ENCODE results near the gene EFCC1. TPM values are rescaled to one million over a fixed set of nuclear protein-coding genes. Genes with fewer than 3 reads are reported as not detected.
A peak's percentile ranks its signal among the peaks of the same experiment; 100 is the strongest.

Gene EFCC1
- total RNA-seq, 1 donor from 2014 or later: 1.8 TPM

DNA sequence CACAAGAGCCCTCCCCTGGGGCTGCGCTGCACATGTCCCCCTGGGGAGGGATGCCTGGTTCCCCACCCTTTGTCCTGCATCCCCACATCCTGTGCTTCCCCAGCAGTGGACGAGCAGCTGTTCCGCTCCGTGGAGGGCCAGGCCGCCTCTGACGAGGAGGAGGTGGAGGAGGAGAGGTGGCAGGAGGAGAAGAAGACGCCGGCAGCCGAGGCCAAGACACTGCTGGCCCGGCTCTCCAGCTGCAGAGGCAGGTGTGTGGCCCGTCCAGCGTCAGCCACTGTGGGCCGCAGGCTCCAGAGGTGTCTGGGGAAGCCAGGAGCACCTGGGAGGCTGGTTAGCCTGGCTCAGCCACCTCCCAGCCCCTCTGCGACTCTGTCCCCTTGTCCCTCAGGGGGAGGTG is 31.6 kb downstream of the EFCC1 start:
- no peak for DNase-seq (ENCODE audit: low spot score)

DNA sequence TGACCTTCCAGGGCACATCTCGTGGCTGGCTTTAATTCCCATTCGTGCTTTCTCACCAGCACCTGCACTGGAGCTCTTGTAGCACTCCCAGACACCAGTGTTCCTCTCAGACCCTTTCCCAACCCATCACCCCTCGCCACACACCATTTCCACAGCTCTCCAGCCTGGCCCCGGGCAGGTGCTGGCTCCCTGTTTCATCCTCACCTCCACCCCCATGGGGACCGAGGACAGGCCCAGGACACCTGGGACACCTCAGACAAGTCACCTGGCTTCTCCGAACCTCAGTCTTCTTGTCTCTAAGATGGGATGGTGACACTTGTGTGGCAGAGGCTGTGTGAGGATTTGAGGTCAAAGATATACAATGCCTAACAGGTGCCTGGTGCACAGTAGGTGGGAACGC is 32.0 kb downstream of the EFCC1 start:
- no peak for DNase-seq (ENCODE audit: low spot score)

DNA sequence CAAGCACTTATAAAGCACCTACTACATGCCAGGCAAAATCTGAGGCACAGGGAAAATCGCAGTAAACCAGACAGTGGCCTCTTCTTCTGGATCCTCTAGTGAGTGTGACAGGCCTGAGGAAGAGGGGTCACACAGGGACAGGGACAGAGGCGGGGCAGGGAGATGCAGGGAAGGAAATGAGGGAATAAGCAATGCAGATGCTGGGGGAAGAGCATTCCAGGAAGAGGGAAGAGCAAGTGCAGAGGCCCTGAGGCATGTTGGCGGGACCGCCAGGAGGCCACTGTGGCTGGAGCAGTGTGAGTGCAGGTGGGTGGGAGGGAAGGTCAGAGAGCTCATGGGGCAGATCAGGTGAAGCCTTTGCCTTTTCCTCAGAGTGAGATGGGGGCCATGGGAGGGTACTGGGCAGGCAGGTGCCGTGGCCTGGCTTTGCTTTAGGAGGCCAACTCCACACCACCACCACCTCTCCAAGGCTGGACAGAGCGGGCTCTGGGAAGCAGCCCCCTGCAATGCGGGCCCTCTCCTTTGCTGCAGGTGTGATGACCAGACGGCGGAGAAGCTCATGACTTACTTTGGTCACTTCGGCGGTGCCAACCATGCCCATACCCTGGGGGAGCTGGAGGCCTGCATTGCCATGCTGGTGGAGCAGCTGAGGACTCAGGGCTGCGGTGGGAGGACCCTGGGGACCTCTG is 32.7 kb downstream of the EFCC1 start:
- DNase-seq (ENCODE audit: low spot score): peak; percentile 74

DNA sequence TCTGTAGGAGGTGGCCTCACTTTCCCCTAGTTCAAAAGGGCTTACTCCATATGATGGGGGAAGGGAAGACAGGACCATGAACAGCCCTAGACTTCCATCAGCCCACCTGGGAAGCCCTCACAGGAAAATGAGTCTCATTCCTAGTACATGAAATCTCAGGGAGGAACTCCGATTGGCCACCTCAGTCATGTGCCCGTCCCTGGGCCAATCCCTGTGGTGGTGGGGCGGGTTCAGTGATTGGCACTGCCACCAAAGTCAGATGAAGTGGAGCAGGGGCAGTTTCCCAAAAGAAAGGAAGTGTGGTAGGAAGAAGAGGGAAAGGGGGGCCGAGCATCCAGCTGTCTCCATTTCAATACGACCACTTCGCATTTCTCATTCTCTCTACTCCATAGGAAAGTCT is 33.5 kb downstream of the EFCC1 start:
- DNase-seq (ENCODE audit: low spot score): no peak

DNA sequence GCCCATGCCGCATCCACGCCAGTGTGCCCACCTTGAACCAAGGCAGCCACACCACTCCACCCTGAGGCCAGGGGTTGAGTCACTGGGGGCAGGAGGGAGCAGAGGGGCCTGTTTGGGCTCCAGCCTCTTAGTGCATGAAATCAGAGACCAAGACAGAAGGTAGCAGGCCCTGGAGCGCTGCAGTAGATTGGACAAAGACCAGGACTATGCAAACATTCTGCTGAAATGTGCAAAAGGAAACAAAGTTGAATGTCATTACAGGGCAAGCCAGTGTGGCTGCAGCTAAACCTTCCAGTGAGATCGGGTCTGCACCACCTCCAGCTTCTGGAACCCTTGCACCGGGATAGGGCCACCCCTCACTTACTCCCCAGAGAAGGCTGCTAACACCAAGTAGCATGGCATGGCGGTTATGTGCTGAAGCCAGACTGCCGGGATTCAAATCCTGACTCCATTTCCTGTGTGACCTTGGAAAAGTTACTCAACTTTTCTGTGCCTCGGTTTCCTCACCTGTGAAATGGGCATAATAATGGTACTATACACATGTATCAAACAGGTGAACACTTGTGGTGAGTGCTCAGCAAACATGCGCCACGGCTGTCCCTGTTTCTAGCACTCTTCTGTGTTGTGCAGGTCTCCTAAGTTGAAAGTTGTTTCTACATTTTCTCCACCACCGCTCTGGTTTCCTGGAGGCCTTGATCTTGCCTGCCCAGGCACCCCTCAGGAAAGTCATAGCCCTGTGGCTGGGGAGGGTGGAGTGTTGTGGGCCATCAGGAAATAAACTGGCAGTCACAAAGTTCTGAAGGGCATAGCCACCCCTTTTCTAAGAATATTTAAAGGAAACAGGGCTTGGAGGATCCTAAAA is 34.5 kb downstream of the EFCC1 start:
- no peak for DNase-seq (ENCODE audit: low spot score)

DNA sequence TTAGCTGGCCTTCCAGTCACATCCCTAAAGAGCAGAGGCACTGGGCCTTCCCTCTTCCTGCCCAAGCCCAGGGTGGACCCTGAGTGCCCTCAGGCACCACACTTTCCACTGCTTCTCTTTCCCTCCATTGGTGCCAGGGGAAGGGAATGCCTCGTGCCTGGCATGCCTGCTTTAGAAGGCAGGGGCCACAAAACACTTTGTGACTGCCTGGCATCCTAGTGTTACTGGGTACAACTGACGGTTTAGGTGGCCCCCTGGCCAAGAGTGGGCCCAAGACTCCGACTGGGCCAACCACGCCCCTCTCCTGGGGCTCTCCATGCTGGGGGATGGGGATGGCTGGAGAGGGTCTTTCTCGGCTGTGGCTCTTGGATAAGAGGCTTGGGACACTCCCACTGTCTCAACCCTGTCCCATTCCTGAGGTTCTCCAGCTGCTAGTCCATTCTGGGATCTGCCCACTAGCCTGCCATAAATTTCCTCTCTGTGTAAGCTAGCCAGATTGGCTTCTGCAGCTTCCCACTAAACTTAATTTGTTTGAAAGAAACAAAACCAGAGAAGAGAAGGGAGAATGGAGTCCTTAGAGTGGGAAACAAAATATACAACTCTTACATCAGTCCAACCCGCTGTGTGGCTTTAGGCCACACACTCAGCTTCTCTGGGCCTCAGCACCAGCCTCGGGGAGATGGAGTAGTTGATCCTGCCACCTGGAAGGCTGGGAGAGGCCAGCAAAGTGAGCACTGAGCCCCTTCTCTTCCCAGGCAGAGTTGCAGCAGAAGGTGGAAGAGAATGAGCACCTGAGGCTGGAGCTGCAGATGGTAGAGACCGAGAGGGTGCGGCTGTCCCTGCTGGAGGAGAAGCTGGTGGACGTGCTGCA is 35.4 kb downstream of the EFCC1 start:
- DNase-seq (ENCODE audit: low spot score): no peak

DNA sequence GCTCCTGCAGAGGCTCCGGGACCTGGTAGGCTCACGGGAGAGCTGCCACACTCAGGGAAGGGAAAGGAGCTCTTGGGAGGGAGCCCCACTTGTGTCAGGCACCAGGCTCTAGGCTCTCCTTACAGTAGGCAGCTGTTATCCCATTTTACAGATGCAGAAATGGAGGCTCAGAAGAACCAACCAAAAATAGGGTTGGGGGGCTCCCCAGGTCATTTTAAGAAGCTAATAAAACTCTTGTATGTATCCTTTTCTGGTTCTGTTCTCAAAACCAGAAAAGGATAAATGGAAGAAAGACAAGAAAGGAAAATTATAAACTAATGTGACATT is 36.0 kb downstream of the EFCC1 start:
- DNase-seq (ENCODE audit: low spot score): no peak

DNA sequence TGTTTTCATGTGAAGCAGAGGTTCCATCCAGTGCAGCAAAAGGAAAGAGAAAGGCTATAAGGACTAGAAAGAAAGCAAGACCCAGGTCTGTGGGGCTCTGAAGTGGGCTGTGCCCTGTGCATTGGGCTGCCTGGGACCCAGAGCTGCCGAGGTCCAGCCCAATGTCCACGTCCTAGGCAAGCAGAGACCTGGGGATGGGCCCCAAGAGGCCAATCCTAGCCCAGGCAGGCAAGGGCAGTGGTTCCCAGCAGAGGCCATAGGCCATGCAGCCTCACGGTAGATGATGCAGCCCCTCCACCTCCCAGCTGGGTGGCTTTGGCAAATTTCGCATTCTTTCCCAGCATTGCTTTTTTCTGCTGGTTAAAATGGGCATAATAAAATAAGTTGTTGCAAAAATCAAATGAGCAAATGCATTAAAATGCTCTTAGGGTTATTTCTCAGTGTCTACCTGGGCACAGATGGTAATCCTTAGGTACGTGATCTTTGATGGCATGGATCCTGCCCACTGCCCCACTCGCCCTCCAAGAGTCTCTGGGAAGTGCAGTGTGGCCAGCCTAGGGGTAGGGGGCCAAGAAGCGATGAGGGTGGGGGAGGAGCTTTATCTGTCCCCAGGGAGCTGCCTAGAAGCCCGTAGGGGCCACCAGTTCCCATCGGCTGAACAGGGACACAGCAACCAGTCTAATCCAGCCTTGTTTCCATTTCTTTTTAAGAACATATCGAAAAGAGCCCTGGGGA is 37.2 kb downstream of the EFCC1 start:
- no peak for DNase-seq (ENCODE audit: low spot score)

DNA sequence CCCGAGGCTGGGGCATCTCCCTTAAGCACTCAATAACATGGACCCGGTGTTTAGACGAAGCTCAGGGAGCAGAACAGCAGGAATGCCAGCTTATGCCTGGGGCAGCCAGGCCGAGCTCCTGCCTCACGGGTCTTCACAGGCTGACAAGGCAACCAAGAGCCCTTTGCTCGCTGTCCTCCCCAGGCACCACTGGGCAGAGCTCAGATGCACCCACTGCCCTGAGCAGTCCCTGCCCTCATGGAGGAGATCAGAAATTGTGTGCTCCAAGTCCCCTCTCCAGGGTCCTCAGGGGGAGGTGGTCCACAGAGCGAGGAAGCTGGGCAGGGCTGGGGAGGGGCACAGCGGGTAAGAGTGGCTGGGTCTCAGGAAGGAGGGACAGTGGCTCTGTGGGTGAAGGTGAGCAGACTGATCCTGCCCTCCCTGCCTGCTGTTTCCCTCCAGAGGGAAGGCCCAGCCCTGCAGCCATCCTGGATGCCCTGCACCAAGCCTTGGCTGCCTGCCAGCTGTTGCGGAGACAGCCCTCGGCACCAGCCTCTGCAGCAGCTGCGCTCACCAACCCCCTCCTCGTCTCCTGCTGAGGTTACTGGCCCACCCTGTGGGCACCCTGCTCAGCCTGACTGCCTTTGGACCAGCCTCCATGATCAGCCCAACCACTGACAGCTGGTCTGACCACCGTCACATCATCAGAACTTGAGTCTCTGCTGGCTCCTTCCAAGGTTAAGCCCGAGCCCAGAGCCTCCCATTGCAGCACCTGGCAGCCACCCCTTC is 38.4 kb downstream of the EFCC1 start:
- no peak for DNase-seq (ENCODE audit: low spot score)

DNA sequence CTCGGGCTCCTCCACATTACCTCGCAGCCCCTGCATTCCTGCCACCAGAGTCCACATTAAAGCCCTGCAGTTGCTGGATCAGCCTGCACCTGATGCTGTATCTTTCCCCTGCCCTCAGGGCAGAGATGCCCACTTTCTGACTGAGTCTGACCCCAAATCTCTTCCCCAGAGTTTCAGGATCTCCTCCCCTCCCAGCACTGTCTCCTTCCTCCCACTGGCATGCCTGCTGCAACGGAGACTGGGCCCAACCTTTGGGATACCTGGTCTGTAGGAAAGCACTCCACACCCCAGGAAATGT is 38.9 kb downstream of the EFCC1 start:
- no peak for DNase-seq (ENCODE audit: low spot score)

DNA sequence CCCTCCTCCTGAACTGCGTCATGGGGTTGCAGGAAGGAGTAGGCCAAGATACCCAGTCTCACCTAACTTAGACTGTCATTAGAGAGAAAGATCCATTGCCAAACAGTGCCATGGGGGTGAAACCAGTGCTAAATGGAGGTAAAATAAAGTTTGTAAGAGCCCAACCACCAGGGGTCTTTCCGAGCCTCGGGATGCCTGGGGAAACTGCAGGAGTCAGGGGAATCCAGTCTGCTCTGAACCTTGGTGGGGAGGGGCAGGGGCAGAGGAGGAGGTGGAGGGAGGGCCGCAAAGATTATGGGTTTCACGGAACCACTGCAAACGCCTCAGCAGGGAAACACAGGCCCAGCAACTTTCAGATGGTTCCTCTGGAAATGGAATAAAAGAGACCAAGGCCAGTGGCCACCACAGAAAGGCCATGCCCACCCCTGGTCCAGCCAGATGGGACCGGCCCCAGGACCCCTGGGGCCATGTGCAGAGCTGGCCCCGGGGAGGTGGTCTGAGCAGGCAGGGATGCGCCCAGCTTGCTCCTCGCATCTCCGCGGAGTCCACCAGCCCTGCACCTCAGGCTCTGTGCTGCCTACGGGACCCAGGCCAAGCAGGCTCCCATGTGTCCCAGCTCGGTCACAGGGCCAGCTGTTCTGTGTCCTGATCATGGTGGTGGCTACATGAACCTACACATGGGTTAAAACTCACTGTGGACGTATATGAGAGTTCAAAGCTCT is 39.6 kb downstream of the EFCC1 start:
- no peak for DNase-seq (ENCODE audit: low spot score)

DNA sequence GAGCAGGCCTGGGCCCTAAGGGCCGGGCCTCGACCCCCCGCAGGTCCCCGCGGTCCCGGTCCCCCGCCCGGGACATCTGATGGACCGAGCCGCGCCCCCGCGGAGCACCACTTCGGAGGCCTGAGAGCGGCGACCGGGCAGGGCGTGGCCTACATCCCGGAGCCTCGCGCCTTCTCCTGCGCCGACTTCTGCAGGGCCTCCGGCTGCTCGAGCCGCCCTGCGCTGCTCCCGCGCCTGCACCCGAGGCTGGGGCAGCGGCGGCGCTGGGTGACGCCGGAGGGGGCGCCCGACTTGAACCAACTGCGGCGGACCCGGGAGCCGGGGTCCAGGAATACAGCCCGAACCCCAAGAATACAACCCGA is 44.6 kb downstream of the EFCC1 start:
- DNase-seq (ENCODE audit: low spot score): no peak

DNA sequence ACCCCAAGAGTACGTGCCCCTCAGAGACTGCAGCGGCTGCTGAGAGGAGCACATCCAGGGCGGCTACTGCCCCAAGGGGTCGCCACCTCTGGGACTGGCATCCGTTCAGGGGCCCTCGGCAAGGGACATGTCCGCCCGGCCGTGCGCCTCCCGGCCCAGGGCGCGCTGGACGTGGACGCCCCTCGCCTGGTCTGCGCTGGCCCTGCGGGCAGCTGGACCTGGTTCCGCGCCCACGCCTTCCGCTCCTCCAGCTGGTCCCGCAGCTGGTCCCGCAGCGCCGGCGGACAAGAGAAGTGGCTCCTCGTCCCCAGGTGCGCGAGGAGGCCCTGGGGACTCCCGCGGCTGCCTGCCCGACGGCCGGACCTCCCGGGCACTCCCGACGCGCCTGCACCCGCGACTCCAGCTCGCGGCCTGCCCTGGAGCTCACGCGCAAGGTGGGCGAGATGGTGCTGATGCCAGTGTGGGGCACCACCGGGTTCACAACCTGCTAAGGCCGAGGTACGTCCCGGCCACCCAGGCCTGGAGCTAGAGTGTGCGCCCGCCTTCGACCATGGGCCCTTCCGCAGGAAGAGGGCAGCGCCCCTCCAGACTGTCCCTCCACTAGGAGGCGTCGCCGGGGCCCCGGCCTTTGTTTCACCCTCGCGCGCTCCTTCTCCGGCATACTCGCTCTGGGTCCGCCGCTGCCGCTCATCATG is 45.1 kb downstream of the EFCC1 start:
- DNase-seq (ENCODE audit: low spot score): no peak

DNA sequence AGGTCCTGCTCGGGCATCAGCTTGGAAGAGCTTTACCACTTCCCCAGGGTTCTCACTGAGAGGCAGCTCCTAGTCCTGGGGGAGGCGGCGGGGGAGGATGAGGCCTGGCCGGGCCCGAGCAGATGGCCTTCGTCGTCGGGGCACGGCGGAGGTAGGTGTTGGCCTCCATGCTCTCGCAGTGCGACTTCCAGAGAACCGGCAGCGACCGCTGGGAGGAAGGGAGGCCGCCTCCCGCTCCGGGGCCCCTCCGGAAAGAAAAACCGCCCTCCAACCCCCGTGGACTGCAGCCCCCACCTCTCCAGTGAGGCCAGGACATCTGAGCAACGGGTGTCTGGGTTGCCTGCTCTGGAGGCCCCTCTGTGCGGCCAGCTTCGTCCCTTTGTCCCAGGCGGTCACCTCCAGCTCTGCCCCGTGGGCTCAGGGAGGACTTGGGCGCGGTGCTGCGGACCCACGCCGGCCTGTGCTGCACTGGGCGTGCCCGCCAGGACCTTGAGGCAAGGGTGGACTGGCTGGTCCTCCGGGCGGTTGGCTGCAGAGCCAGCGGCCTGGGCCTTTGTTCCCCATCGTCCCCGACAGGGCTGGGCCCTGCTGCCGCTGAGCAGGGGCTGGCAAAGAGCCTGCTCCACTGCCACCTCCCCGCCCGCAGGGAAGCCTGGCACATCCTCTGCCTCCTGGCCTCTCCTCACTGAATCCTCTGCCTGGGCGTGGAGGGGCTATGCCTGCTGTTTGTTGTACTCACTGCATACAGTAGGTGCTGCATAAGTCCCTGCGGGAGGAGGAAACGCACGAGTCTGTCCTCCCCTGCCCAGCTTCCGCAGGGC is 45.8 kb downstream of the EFCC1 start:
- DNase-seq (ENCODE audit: low spot score): no peak

DNA sequence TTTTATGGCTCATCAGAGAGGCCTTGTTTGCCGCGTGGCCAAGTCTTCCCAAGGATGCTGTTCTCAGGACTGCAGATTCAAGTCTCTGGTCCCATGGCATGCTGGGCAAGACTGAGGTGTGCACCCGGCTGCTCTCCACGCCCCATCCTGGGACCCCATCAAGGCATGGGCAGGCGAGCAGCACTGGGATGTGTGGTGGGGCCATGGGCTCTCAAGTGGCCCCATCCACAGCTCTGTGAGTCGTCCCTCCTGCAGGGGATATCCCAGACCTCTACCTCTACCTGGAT is 46.4 kb downstream of the EFCC1 start:
- no peak for DNase-seq (ENCODE audit: low spot score)

DNA sequence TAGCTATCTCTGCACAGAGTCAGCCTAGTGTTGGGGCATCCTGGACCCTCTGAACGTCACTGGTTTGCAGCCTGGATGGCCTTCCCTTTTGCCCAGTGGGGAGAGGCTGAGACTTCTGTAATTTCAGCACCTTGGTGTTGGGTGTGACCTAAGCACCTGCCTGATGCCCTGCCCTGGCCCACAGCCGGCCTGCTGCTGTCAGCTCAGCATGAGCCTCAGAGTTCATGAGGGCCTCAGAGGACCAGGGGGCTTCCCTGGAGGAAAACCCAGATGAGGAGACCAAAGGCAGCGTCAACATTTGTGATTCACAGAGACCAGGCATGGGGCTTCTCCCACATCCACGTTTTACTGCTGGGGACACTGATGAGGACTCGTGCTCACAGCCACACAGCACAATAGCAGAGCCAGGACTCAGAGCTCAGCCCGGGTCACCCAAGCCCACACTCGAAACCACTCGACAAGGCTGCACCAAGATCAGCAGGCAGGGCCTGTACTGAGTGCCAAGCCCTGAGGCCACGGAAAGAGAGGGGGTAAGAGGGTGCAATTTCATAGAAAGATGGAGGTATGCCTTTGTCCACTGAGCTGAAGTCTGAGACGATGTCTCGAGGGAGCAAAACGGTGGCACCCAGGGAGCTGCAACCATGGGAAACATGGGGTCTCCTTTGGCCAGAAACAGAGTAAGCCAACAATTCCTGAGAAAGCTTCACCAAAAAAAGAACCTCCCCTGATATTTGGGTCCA is 49.6 kb downstream of the EFCC1 start:
- no peak for DNase-seq (ENCODE audit: low spot score)

DNA sequence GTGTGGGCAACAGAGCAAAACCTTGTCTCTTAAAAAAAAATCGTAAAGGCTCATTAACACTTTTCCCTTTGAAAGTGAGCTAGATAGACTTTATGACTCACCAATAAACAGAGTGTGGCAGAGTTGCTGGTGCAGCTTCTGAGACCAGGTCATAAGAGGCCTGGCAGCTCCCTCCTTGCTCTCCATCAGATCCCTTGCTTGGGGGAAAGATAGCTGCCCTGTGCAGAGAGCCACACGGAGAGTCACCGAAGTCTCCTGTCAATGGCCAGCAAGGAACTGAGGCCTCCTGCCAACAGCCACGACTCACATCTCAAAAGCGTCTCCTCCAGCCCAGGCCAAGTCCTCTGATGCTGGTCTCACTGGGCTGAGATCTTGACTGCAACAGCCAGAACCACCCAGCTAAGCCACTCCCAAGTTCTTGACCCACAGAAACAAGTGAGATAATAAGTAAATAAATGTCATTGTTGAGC is 50.8 kb downstream of the EFCC1 start:
- DNase-seq (ENCODE audit: low spot score): no peak

DNA sequence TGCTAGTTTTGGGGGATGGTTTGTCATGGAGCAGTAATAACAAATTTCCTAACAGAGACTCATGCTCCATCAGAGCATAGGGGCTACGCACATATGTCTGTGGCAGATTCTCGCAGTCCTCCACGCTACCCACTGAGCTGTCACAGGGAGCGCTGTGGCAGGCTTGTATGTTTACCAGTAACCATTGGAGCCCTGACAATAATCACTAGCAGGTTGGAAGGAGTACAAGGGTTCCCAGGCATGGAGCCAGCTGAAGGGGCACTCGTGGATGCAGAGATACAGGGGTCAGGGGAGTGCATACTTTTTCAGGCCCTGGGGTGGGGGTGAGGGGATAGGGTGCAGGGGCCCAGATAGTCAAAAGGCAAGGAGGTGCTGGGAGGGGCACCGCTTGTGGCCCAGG is 51.6 kb downstream of the EFCC1 start:
- DNase-seq (ENCODE audit: low spot score): no peak
